Panc1 (cell line): ENCODE results near the gene ACKR2.

Source experiments
- CTCF ChIP-seq: fragments of 450-650 bp; IDR thresholded peaks from 2 replicates; pipeline ENCODE4 v1.5.1; 2017; ENCODE audit warnings: mild to moderate bottlenecking
- POLR2AphosphoS5 ChIP-seq: IDR thresholded peaks from 2 replicates; pipeline ENCODE4 v1.6.1; 2012; ENCODE audit warnings: mild to moderate bottlenecking, low read depth, low read length, moderate library complexity
- TCF7L2 ChIP-seq: IDR thresholded peaks from 2 replicates; pipeline ENCODE4 v1.6.1; 2011; ENCODE audit warnings: mild to moderate bottlenecking, low read depth, low read length, inconsistent platforms
- TF ChIP-seq, protein P1 (sequence below), 2 experiments: IDR thresholded peaks; 2 replicates each; pipeline ENCODE4 v1.6.1; 2011 to 2012; ENCODE audit warnings: low read depth in 2 of 2, control low read depth in 1 of 2, low read length in 1 of 2, mild to moderate bottlenecking in 1 of 2, moderate library complexity in 1 of 2; ENCODE audit not compliant: insufficient read depth in 1 of 2

- TF ChIP-seq, protein P1, sequence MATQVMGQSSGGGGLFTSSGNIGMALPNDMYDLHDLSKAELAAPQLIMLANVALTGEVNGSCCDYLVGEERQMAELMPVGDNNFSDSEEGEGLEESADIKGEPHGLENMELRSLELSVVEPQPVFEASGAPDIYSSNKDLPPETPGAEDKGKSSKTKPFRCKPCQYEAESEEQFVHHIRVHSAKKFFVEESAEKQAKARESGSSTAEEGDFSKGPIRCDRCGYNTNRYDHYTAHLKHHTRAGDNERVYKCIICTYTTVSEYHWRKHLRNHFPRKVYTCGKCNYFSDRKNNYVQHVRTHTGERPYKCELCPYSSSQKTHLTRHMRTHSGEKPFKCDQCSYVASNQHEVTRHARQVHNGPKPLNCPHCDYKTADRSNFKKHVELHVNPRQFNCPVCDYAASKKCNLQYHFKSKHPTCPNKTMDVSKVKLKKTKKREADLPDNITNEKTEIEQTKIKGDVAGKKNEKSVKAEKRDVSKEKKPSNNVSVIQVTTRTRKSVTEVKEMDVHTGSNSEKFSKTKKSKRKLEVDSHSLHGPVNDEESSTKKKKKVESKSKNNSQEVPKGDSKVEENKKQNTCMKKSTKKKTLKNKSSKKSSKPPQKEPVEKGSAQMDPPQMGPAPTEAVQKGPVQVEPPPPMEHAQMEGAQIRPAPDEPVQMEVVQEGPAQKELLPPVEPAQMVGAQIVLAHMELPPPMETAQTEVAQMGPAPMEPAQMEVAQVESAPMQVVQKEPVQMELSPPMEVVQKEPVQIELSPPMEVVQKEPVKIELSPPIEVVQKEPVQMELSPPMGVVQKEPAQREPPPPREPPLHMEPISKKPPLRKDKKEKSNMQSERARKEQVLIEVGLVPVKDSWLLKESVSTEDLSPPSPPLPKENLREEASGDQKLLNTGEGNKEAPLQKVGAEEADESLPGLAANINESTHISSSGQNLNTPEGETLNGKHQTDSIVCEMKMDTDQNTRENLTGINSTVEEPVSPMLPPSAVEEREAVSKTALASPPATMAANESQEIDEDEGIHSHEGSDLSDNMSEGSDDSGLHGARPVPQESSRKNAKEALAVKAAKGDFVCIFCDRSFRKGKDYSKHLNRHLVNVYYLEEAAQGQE (IDR thresholded peaks at IDR 0.05; ENCODE audit: insufficient read depth in 1 of 2, low read depth in 2 of 2, low read length in 1 of 2): no peak
- no peak for TF ChIP-seq CTCF
- no peak for TF ChIP-seq TCF7L2
- no peak for TF ChIP-seq POLR2AphosphoS5
Measured at GRCh38 chr3:42853739-42854302, 44.6 kb downstream of the ACKR2 start.
